Heart left ventricle (tissue), 13 donors: ENCODE data around the gene RAB6A.

Experiments used
- POLR2A ChIP-seq, 2 donors: fragments of 450-650 bp; IDR thresholded peaks; one replicate each; pipeline ENCODE4 v1.6.1; 2017; ENCODE audit warnings: antibody characterized with exemption in 2 of 2, mild to moderate bottlenecking in 2 of 2, moderate library complexity in 2 of 2
- TF ChIP-seq, protein P1 (sequence below), 12 donors: fragments of 200-600 bp; sonication (generic) in 4 of 12; IDR thresholded peaks; one replicate each; pipeline versions ENCODE4 v1.5.0 to v1.8.0; 2018 to 2022; ENCODE audit warnings: antibody characterized with exemption in 12 of 12, mild to moderate bottlenecking in 5 of 12
- donor health status: ischemic (EF 13 %, LVEDD 7.1; RV severe dilation, severe dysfunction).
- donor health status: DM: no; HTN: yes; CAD: no.
- donor health status: DM: no; HTN: no; CAD: no.
- donor health status: ischemic (EF 25% LVEDD 6.9; RV normal size, moderate dysfunction).
- donor health status: ischemic (EF 25% LVEDD 5.7; RV mildly dilated, moderate dysfunction).
- donor health status: ischemic (EF 35%, LVEDD 5.7; RV mildly dilated, moderate dysfunction).
- donor health status: nonischemic (EF 11% LVEDD 7.7; RV severe dilation, severe dysfunction).
- donor health status: DM: yes; HTN: yes; CAD: no.
- donor health status: PGD.
- donor health status: ischemic (EF 29% LVEDD 5.4; RV normal size, mild dysfunction).
- donor health status: nonischemic (EF 23%, LVEDD 6.1; RV moderate dilation, normal function).

DNA sequence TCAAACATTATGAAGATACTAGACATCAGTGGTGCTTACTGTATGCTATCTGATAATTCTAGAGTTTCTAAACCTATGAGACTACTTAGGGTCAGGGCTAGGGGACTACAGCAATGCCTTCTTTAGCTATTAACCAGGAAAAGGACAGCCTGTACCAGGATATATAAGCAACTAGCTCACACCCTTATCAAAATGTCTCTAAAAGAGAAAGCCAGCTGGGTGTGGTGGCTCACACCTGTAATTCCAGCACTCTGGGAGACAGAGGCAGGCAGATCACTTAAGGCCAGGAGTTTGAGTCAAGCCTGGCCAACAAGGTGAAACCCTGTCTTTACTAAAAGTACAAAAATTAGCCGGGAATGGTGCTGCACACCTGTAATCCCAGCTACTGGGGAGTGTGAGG is 55.8 kb downstream of the RAB6A start:
- TF ChIP-seq POLR2A (IDR thresholded peaks at IDR 0.05) = no peak
- TF ChIP-seq, protein P1, sequence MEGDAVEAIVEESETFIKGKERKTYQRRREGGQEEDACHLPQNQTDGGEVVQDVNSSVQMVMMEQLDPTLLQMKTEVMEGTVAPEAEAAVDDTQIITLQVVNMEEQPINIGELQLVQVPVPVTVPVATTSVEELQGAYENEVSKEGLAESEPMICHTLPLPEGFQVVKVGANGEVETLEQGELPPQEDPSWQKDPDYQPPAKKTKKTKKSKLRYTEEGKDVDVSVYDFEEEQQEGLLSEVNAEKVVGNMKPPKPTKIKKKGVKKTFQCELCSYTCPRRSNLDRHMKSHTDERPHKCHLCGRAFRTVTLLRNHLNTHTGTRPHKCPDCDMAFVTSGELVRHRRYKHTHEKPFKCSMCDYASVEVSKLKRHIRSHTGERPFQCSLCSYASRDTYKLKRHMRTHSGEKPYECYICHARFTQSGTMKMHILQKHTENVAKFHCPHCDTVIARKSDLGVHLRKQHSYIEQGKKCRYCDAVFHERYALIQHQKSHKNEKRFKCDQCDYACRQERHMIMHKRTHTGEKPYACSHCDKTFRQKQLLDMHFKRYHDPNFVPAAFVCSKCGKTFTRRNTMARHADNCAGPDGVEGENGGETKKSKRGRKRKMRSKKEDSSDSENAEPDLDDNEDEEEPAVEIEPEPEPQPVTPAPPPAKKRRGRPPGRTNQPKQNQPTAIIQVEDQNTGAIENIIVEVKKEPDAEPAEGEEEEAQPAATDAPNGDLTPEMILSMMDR (IDR thresholded peaks at IDR 0.05) = no peak
